Measurements from ENCODE around the gene LEAP2. TPM values are rescaled to one million over a fixed set of nuclear protein-coding genes. Genes with fewer than 3 reads are reported as not detected.

Gene LEAP2
- total RNA-seq (2014; rRNA removed; shearing (Covaris generic)), result not detected in 2 replicates

DNA sequence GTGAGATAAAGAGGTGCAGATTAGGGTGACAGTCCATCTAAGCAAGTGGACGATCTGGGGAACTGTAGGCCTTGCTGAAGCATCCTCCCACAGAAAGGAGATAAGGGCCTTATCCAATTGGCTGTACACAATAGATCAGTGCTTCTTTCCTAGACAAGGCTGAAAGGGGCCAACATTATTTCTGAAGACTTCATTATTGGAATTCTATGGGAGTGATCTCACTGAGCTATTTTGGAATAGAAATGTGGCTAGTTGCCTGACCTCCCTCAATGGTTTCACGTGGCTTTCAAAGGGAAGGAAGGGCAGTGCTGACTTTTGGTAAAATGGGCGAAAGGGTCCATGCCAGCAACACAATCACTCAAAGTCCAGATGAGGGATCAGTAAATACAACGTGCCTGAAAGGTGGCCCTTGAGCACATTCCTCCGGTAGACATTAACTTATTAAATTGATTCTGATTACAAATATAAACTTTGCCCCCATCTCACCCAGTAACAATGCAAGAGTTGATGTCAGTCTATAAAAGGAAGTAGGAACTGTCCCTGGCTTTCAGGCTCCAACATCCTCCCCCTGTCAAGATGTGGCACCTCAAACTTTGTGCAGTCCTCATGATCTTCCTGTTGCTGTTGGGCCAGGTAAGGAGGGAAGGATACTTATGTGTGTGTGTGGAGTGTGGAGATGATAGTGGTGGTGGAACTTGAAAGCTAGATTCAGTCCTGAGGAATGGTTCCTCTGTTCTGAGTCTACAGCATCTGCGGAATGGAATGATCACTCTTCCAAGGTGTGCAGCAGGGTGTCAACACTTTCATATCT is at the start of gene LEAP2:
LEAP2 (plus strand) TSS at position 550 of the 811 bp plus-strand sequence; CDS start at position 577, 27 bp downstream.
- no peak for DNase-seq (ENCODE audit: low spot score)
- in situ Hi-C loops (cut with HindIII; ENCODE audit: low sequenced_read_pairs), result no loop called here

- in situ Hi-C loops (cut with HindIII; ENCODE audit: low sequenced_read_pairs), result no loop called here
- DNase-seq (ENCODE audit: low spot score), result no peak
These were observed 49.0 kb upstream of the LEAP2 start for GRCh38 chr5:132824426-132824825.

DNA sequence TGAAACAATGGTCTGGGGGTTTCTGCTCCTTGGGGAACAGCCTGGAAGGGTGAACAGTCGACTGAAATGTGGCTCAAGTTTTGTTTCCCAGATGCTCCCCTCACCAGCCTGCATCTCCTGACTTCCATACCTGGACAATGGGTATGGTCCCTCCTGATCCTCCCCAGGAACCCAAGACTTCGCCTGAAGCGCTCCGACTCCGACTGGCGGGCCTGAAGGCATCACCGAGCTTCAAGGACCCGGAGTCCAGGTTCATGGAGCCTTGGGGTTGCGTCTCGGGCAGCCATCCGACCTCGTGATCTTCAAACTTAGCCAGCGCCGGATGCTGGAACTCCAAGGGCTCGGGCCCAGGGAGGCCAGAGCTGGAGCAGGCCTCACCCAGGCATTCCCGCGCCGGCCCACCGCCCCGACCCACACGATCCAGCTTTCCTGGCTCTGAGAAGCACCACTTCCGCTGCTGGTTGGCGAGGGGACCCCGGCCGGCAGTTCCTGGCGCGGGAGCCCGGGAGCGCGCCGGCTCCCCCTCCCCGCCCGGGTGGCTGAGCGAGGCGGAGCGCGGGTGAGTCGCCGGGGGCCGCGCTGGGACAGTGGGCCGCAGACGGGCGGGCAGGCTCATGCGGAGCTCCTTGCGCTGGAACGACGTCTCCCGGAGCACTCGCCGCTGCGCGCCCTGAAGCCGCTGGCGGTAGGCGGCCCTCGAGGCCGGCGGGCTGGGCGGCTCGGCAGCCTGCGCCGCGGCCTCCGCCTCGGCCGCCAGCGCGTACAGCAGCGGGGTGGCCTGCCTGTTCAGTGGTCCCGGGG is 48.2 kb upstream of the LEAP2 start:
- no peak for DNase-seq (ENCODE audit: low spot score)
- in situ Hi-C loops (cut with HindIII; ENCODE audit: low sequenced_read_pairs), result no loop called here

DNA sequence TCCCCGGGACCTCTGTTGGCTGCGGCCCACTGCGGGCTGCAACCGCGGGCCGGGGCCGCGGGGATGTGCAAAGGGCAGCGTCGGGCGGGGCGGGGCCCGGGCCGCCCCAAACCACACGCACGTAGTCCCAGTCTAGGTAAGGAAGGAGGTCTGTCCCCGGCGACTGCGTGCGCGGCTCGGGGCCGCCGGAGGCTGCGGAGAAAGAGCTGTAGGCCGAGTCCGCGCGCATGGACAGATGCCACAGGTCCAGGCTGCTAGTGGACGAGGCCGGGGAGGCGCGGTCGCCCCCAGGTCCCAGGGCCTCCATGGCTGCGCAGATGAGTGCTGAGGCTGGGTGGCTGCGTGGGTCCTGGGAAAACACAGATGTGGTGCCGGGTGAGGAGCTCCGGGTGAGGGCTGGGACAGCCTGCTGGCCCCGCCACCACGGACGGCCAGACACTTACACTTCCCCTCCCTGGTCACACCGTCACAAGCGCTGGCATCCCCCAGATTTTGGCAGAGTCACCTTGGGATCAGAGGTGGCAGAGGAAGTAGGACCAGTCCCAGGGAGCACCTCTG is 47.6 kb upstream of the LEAP2 start:
- DNase-seq (ENCODE audit: low spot score), result no peak

GRCh38 chr5:132826424-132827082 is 46.9 kb upstream of the LEAP2 start:
- in situ Hi-C loops (cut with HindIII; ENCODE audit: low sequenced_read_pairs), result no loop called here
- no peak for DNase-seq (ENCODE audit: low spot score)

More for the DNA sequence above, 47.6 kb upstream of the LEAP2 start:
- in situ Hi-C loops (cut with HindIII; ENCODE audit: low sequenced_read_pairs), result no loop called here

GRCh38 chr5:132827943-132828673 is 45.4 kb upstream of the LEAP2 start:
- in situ Hi-C loops (cut with HindIII; ENCODE audit: low sequenced_read_pairs), result no loop called here

DNA sequence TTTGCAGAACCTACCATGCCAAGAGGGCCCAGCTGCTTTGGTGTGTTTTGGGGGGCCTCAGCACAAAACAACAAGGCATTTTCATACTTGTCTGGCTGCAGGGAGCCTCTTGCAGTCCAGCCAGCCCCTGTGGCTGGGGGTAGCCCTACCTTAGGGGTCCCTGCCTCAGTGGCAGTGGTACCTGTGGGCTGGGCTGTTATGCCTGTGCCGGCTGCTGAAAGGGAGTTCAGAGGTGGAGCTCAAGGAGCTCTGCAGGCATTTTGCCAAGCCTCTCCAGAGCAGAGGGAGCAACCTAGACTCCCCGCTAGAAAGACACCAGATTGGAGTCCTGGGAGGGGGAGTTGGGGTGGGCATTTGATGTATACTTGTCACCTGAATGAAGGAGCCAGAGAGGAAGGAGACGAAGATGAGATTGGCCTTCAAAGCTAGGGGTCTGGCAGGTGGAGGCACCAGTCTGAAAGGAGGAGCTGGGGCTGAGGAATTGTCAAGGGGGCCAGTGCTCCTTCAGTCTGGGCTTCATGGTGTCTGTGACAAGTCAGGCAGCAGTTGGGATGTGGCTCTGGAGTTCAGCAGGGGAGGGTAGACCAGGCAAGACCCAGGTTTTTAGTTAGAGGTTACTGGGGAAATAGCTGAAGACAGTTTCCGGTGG is 44.5 kb upstream of the LEAP2 start:
- in situ Hi-C loops (cut with HindIII; ENCODE audit: low sequenced_read_pairs), result no loop called here
- DNase-seq (ENCODE audit: low spot score), result no peak

More at GRCh38 chr5:132827943-132828673, 45.4 kb upstream of the LEAP2 start:
- DNase-seq (ENCODE audit: low spot score), result no peak

GRCh38 chr5:132829742-132830435 is 43.6 kb upstream of the LEAP2 start:
- peak; percentile 70 for DNase-seq (ENCODE audit: low spot score)
- in situ Hi-C loops (cut with HindIII; ENCODE audit: low sequenced_read_pairs), result no loop called here

DNA sequence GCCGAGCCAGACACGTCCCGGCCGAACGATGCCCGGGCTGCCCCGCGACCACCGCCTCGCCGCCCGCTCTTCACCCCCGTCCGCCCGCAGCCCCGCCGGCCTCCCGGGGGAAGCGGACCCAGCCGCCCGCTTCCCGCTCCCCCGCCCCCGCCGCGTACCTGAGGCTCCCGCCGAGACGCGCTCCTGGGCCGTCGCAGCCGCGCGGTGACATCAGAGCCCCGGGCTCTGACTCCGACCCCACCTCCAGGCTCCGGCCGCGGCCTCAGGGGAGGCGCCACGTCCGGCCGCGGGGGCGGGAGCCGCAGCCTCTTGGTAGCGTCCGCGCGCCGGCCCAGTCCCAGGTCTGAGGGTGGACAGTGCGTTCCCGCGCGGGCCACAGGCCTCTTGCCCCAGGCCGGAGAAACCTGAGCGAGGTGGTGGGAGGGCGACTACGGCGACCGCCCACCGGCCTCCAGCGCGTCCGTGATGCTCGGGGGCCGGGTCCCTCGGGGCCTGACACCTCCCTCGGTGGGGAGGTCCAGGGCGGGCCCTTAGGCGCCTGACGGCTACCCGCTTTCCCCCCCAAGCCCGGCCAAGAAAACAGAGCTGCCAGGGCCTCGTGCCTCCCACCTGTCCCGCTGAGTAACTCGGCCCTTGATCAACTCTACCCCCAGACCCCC is 42.9 kb upstream of the LEAP2 start, which contains the start of gene SHROOM1:
SHROOM1 (minus strand) TSS at position 212 of the 659 bp plus-strand sequence. CDS start 4,507 bp downstream, outside the sequence.
- in situ Hi-C loops (cut with HindIII; ENCODE audit: low sequenced_read_pairs), result no loop called here
- peak; percentile 64 for DNase-seq (ENCODE audit: low spot score)

GRCh38 chr5:132831095-132831860 is 42.2 kb upstream of the LEAP2 start:
- in situ Hi-C loops (cut with HindIII; ENCODE audit: low sequenced_read_pairs), result no loop called here
- no peak for DNase-seq (ENCODE audit: low spot score)

DNA sequence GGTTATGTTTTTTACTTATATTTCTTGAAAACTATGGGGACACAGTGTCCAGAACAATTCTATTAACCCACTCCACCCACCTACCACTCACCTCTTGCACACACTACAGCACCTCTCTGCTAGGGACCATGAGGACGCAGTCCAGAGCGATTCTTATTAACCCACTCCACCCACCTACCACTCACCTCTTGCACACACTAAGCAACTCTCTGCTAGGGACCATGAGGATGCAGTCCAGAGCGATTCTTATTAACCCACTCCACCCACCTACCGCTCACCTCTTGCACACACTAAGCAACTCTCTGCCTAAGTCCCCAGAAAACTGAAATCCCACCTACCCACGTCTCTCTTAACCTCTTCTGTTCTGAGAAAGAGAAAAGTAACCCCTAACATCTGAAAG is 40.9 kb upstream of the LEAP2 start:
- no peak for DNase-seq (ENCODE audit: low spot score)
- in situ Hi-C loops (cut with HindIII; ENCODE audit: low sequenced_read_pairs), result no loop called here

DNA sequence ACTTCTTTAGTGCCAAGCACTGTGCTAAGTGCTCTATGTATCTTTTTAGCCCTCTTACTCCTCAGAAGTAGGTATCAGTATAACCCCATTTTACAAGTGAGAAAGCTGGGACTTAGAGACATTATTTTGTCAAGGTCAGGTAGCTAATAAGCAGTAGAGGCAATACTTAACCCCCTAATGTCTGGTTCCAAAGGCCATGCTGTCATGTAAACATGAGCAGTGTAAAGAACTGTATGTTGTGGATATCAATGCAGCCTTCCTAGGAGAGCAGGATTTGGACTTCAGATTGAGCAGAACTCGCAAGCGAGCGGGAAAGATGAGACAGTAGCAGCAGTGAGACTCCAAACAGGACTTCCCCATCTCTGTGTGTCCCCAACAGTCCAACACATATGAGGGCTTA is 39.4 kb upstream of the LEAP2 start:
- DNase-seq (ENCODE audit: low spot score), result no peak
- in situ Hi-C loops (cut with HindIII; ENCODE audit: low sequenced_read_pairs), result no loop called here

- in situ Hi-C loops (cut with HindIII; ENCODE audit: low sequenced_read_pairs), result no loop called here
- DNase-seq (ENCODE audit: low spot score), result no peak
These were observed 36.6 kb upstream of the LEAP2 start for GRCh38 chr5:132836852-132837251.

DNA sequence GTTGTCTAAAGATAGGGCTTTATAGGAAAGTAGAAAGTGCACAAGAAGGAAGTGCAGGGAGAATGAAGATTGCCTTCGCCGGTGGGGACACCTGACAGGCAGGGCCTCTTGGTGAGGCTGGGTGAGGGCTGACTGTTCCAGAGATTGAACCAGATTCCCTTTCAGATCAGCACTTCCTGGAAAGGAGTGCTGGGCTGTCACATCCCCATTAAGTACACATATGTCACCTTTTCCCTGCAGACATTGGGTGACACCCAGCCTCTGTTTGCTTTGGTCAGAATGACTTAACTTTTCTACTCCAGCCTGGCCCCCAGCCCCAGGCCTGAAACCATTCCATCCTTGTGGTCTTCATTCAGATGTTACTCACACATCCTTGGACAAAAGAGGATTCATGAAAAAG is 35.6 kb upstream of the LEAP2 start:
- in situ Hi-C loops (cut with HindIII; ENCODE audit: low sequenced_read_pairs), result no loop called here

DNA sequence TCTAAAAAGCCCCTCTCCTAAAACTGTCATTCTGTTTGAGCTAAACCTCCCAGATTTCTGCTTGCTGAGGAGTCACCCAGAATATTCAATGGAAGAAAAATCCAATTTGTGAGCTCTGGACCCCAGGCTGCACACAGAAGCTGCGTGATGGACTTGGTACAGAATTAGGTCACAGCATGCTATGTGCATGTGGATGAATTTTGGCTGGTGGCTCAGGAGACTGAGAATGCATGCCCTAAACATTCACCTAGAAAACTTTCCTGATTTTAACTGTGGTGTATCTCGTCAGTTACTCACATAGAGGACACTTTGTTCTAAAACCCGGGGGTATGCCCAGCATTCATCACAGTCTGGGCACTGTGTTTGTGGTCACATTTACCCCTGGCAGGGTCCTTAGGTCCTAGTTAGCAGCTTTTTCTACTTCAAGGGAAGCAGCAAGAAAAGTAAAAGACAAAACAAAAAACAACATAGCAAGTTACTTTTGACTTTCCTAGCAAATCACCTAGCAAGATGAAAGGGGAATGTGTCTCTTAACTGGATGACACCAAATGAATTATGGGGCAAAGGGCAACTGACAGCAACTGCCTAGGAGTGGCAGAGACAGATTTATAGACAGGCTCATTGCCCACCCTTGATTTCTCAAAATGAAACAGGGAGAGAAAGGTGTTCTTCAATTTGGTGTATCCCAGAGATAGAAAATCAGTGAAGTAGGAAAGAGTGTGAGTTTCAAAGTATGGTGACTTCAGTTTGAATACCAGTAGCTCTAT is 34.8 kb upstream of the LEAP2 start:
- in situ Hi-C loops (cut with HindIII; ENCODE audit: low sequenced_read_pairs), result no loop called here
- DNase-seq (ENCODE audit: low spot score), result peak; percentile 73

More for the DNA sequence above, 35.6 kb upstream of the LEAP2 start:
- DNase-seq (ENCODE audit: low spot score), result no peak

Data from G401 (cell line).